Measurements from ENCODE around the gene UBE2J2.

GRCh38 chr1:1236945-1237873 lies 36.4 kb downstream of the UBE2J2 start:
- TF ChIP-seq EZH2 (IDR thresholded peaks at IDR 0.05; ENCODE audit: borderline replicate concordance, low read depth, low read length, severe bottlenecking) (no peak), CTCF (IDR thresholded peaks at IDR 0.05; ENCODE audit: borderline replicate concordance, extremely low read depth, low read length, poor library complexity, severe bottlenecking) (no peak)

Data from DND-41 (cell line).